Fibroblast of lung (primary cell): ENCODE measurements around the gene DCP1B.

Experiments
- CTCF ChIP-seq, 2 donors: IDR thresholded peaks in 1 of 2; conservative IDR thresholded peaks in 1 of 2; 1 replicate in 1 of 2; 2 replicates in 1 of 2; pipeline ENCODE4 v1.5.1; 2011 to 2012; ENCODE audit warnings: low read length in 2 of 2, control low read depth in 1 of 2, inconsistent platforms in 1 of 2, low read depth in 1 of 2, mild to moderate bottlenecking in 1 of 2
- EZH2 ChIP-seq: IDR thresholded peaks from 2 replicates; pipeline ENCODE4 v1.5.1; 2012; ENCODE audit warnings: low read length, control low read depth, mild to moderate bottlenecking; ENCODE audit errors: missing control alignments

GRCh38 chr12:1936406-1937320 lies 67.6 kb downstream of the DCP1B start:
- TF ChIP-seq CTCF (conservative IDR thresholded peaks at IDR 0.05 in 1 of 2, IDR thresholded peaks at IDR 0.05 in 1 of 2; ENCODE audit: low read depth in 1 of 2, low read length in 2 of 2) (no peak), EZH2 (no peak)
